HFFc6 (cell line): ENCODE measurements around the gene HGS. TPM values are rescaled to one million over a fixed set of nuclear protein-coding genes. Genes with fewer than 3 reads are reported as not detected.

Experiments
- DNase-seq: peaks from one replicate; pipeline ENCODE4 v3.0.0-alpha.2; 2018
- H3K27ac Mint-ChIP-seq: 2 replicates; pipeline ENCODE4 v1.8.0; 2020; ENCODE audit warnings: mild to moderate bottlenecking, mixed read lengths
- H3K27me3 Mint-ChIP-seq: 2 replicates; pipeline ENCODE4 v1.8.0; 2021; ENCODE audit warnings: mild to moderate bottlenecking, moderate library complexity, mixed read lengths; ENCODE audit not compliant: insufficient read depth
- H3K36me3 Mint-ChIP-seq: 2 replicates; pipeline ENCODE4 v1.8.0; 2021; ENCODE audit warnings: low read depth, mixed read lengths
- H3K4me1 Mint-ChIP-seq: 2 replicates; pipeline ENCODE4 v1.8.0; 2020; ENCODE audit warnings: low read depth, mixed read lengths
- H3K4me3 Mint-ChIP-seq: 2 replicates; pipeline ENCODE4 v1.8.0; 2020; ENCODE audit warnings: mild to moderate bottlenecking, moderate library complexity, mixed read lengths
- H3K9me3 Mint-ChIP-seq: 2 replicates; pipeline ENCODE4 v1.8.0; 2020; ENCODE audit warnings: mild to moderate bottlenecking, mixed read lengths
- total RNA-seq, 6 experiments: library from RNA; stranded (reverse); fragmentation: NEBNext Ultra II Directional; extraction: Animal tissue kit (Norgen Biotek cat#: 25700); gene quantifications; 2 replicates in 1 of 6; 3 replicates in 5 of 6; pipeline ENCODE4 v1.2.3, GENCODE V29; 2021
- TF ChIP-seq, protein P1 (sequence below): fragments of 200-600 bp; sonication (generic); IDR thresholded peaks from 2 replicates; pipeline ENCODE4 v1.5.0; 2021; ENCODE audit warnings: antibody characterized with exemption, mild to moderate bottlenecking

The HGS gene
- total RNA-seq, 6 experiments from 2014 or later, result 106 to 127 (median 116) TPM

DNA sequence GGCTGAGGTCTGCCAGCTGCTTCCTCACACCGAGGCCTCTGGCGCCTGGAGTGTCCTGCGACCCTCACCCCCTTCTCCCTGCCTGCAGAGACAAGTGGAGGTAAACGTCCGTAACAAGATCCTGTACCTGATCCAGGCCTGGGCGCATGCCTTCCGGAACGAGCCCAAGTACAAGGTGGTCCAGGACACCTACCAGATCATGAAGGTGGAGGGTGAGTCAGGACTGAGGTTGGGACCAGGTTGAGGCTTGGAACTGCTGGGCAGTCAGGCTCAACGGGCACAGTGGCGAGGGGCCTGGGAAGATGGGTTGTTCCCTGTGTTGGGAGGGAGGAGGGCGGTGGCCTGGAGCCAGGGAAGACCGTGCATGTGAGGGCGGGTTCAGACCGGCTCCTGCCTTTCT lies 4.8 kb downstream of the HGS start:
- TF ChIP-seq, protein P1, sequence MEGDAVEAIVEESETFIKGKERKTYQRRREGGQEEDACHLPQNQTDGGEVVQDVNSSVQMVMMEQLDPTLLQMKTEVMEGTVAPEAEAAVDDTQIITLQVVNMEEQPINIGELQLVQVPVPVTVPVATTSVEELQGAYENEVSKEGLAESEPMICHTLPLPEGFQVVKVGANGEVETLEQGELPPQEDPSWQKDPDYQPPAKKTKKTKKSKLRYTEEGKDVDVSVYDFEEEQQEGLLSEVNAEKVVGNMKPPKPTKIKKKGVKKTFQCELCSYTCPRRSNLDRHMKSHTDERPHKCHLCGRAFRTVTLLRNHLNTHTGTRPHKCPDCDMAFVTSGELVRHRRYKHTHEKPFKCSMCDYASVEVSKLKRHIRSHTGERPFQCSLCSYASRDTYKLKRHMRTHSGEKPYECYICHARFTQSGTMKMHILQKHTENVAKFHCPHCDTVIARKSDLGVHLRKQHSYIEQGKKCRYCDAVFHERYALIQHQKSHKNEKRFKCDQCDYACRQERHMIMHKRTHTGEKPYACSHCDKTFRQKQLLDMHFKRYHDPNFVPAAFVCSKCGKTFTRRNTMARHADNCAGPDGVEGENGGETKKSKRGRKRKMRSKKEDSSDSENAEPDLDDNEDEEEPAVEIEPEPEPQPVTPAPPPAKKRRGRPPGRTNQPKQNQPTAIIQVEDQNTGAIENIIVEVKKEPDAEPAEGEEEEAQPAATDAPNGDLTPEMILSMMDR, result no peak
- no peak overlapping the region for H3K27ac Mint-ChIP-seq
- peaks cover 19% of the 10 kb centered on the region for H3K36me3 Mint-ChIP-seq
- no peaks in the 10 kb centered on the region for H3K9me3 Mint-ChIP-seq
- H3K4me1 Mint-ChIP-seq, result peaks cover 16% of the 10 kb centered on the region
- H3K4me3 Mint-ChIP-seq, result no peak overlapping the region
- H3K27me3 Mint-ChIP-seq, result peaks cover 15% of the 10 kb centered on the region
- DNase-seq, result no peak

DNA sequence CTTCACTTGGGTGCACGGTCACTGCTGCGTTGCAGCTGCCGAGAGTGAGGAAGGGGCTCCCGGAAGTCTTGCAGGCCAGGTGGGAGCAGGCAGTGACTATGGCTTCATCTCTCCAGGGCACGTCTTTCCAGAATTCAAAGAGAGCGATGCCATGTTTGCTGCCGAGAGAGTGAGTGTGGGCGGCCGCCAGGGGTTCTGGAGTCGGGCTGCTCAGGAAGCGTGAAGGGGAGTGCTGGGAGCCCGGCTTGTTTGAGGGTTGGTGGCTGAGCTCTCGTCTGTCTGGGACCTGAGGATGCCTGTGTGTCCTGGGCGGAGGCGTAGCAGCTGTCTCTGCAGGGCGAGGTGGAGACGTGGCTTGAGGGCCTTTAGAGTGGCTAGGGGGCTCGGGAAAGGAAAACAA lies 6.3 kb downstream of the HGS start:
- Mint-ChIP-seq H3K27me3 (peaks cover 8% of the 10 kb centered on the region), H3K36me3 (peaks cover 11% of the 10 kb centered on the region), H3K27ac (no peak overlapping the region)

DNA sequence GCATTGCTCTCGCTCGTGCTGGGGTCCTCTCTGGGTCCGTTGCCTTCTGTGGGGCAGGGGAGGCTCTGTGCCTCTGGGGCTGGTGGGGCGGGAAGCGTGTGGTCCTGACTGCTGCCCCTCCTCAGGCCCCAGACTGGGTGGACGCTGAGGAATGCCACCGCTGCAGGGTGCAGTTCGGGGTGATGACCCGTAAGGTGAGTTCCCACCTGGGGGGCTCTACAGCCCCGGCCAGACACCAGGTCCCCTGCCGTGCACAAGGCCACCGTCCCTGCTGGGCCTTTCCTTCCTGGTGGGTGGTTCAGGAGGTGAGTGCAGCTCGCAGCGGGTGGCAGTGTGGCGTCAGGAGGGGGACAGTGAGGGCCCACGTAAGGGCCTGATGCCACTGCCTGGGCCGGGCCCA lies 6.7 kb downstream of the HGS start:
- no peak for DNase-seq
- Mint-ChIP-seq H3K36me3 (peaks cover 6% of the 10 kb centered on the region), H3K4me1 (peaks cover 2% of the 10 kb centered on the region), H3K27ac (no peak overlapping the region), H3K4me3 (no peak overlapping the region), H3K27me3 (peaks cover 6% of the 10 kb centered on the region), H3K9me3 (no peaks in the 10 kb centered on the region)
- TF ChIP-seq, protein P1, result no peak

More for the DNA sequence above, 6.3 kb downstream of the HGS start:
- H3K4me1 Mint-ChIP-seq, result peaks cover 7% of the 10 kb centered on the region
- TF ChIP-seq, protein P1, result no peak
- H3K4me3 Mint-ChIP-seq, result no peak overlapping the region
- no peaks in the 10 kb centered on the region for H3K9me3 Mint-ChIP-seq
- no peak for DNase-seq

DNA sequence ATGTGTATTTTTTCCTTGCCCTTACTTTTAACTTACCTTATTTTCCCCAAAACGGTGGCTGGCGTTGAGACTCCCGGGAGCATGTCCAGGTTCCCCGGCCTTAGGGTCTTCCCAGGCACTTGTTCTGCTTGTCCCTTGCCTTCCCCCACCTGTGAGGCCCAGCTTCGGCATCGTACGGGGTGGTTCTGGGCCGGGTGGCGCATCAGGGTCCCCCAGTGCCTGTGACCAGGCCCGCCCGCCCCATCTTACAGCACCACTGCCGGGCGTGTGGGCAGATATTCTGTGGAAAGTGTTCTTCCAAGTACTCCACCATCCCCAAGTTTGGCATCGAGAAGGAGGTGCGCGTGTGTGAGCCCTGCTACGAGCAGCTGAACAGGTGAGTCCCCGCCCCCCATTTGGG lies 7.4 kb downstream of the HGS start:
- H3K9me3 Mint-ChIP-seq, result no peaks in the 10 kb centered on the region

DNA sequence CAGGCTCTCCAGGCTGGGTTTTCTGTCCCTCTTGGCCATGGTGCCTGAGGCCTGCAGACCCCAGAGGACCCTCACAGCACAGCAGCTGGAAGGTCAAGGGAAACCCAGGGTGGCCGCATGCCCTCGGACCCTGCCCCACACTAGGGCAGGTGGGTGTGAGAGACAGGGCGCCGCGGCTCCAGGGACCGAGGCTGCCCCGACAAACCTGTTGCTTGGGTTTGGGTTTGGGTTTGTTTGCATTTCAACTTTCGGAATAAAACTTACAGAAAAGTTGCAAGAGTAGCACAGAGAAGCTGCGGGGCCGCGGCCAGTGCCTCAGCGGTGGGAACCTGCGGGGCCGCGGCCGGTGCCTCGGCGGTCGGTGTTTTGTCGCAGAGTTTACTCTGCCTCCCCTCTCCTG lies 7.8 kb downstream of the HGS start:
- Mint-ChIP-seq H3K9me3 (no peaks in the 10 kb centered on the region), H3K4me1 (no peaks in the 10 kb centered on the region), H3K36me3 (peaks cover 4% of the 10 kb centered on the region; the same call in 1 of the 2 replicates), H3K4me3 (no peak overlapping the region), H3K27me3 (peaks cover 7% of the 10 kb centered on the region), H3K27ac (no peak overlapping the region)
- TF ChIP-seq, protein P1, result no peak
- no peak for DNase-seq

More for the DNA sequence above, 7.4 kb downstream of the HGS start:
- Mint-ChIP-seq H3K27ac (no peak overlapping the region), H3K4me3 (no peak overlapping the region), H3K27me3 (peaks cover 6% of the 10 kb centered on the region), H3K36me3 (peaks cover 4% of the 10 kb centered on the region; the same call in 1 of the 2 replicates), H3K4me1 (no peaks in the 10 kb centered on the region)
- TF ChIP-seq, protein P1, result no peak
- DNase-seq, result no peak
